ENCODE results near the gene ZHX3.
"Not testable (repeated sequence)": the region's sequence is repeated elsewhere in the genome, so short reads cannot be mapped to it uniquely, and the experiment has no call there.

The ZHX3 gene

DNA sequence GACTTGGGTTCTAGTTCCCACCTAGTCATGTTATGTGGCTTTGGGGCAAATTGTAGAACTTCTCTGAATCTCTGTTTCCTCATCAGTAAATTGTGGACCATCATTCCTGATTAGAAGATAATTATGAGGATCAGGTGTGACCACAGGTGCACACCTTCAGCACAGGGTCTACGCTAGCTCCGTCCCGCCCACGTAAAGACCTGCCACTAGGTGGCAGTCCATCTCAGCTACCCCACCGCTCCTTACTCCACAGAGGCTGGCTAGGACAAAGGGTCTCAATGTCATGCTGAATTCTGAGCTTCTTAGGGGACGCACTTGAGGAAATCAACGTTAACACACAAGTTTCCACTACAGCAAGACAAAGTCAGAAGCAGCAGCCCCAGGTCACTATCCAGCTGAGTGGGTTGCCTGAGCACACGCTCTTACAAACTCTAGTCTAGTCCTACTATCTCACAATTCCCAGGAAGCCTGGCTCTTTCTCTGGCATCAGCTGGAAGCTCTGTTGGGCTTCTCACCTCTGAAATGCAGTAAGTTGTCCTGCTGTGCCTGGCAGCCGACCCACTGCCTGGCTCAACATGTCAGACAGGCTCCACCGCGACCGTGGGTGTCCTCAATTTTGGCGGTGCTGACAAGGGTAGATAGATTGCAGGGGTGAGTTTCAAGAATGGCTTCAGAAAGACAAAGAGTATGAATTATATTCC, 182.2 kb downstream of the ZHX3 start:
- no peak for DNase-seq (ENCODE audit: low read depth in 2 of 2)

DNA sequence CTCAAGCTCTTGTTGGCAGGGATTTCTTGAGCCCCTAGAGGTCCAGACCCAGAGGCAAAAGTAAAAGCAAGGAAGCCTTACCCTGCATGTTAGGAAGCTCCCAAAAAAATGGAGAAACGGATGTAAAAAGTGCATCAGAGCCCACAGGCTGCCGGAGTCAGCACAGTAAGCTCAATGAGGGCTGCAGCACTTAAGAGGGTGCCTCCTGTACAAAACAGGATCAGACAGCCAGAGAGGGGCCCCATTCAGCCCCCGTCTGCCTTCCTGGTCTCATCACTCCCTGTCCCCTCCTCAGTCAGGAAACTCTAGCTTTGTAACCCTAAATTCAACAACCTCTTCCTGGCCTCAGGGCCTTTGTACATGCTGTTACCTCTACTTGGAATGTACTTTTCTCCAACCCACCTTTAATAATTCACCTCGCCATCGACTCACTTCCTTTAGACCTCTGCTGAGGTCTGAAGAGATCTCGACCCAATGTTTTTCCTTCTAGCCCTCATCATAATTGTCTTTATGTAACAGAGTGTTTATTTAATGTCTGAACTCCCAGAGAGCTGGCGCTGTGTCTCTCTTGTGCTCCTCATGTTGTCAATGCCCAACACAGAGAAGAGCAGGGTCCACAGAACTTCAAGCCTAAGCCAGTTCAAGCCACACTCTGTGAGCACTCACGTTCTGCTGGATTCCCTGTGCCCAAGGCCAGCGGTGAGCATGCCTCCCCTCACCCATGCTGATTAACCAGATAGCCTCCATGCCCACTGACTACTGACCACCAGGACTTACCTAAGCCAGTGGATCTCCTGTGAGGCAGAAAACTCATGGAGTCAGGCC, 183.0 kb downstream of the ZHX3 start:
- DNase-seq (ENCODE audit: low read depth in 2 of 2), result no peak

DNA sequence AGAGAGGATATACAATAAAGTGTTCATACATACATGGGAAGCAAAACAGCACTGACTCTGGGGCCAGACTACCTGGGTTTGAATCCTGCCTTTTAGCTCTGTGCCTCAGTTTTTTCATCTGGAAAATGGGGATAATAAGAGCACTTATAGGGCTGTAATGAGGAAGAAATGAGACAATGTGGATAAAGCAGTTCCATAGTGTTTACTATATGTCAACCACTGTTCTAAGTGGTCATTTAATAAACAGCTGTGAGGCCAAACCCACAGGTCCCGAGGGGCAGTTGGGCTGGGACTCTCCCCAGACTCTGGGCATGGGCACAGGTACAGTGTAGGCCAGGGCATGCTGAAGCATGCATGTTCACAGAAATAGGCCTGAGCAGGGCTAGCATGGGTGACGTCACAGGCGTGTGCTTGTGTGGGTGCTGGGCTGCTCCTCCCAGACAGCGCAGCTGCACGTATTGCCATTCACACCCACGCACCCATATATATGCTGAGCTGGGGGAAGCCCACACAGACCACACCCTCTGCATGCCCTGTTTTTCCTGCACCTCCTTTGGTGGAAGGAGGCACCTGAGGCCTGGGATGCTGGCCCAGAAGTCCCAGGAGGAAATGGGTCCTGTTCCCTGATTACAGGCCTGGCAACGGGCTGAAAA, 183.7 kb downstream of the ZHX3 start:
- no peak for DNase-seq (ENCODE audit: low read depth in 2 of 2)

GRCh38 chr20:41132388-41132775, 185.1 kb downstream of the ZHX3 start:
- DNase-seq (ENCODE audit: low read depth in 2 of 2), result not testable (repeated sequence)

DNA sequence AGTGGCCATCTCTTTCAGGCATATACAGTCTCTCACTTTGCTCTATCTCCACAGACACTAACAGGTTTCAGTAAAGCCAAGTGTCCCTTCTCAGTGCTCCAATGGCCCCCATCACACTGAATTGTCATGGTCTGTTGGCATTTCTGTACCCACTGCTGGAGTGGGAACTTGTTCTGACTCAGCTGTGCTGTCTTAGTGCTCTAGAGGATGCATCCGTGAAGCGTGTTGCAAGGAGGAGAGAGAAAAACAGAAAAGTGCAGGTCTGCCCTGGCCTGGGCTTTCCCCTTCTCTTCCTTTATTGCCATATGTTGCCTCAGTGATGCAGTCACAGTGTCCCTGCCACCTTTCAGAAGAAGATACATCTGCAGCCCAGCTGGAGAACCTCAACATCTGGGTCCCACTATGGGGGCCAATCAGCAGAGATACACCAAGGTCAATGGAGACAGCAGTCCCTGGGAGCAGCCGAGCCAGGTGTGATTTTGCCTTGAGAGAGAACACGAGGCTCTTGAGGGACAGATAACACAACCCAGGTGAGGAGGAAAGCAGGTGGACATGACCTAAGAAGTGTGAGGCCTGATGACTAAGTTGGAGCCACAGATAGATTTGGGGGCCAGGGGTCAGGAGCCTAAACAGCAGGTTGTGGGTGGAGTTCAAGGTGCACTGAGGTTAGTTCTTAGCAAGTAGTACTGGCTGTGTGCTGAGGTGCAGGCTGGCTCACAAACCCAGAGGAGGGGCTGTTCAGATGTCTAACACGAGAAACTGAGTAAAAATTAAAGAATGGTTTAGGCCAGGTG, 185.7 kb downstream of the ZHX3 start:
- no peak for DNase-seq (ENCODE audit: low read depth in 2 of 2)

All from stimulated activated CD4-positive, alpha-beta T cell treated with anti-CD3 and anti-CD28 coated beads, Interleukin-4, amount 100 ng/mL, for 48 hours (primary cell).